Caco-2 (cell line): ENCODE data around the gene RYK. TPM values are rescaled to one million over a fixed set of nuclear protein-coding genes. Genes with fewer than 3 reads are reported as not detected.

ENCODE experiments used
- BruUV-seq: library from RNA; stranded (reverse); fragments of 400-500 nt; replicated peaks from 2 replicates; lab custom pipeline; 2021; lab: Mats Ljungman, UMichigan
- CTCF ChIA-PET: fragments of 300-600 bp; sonication (Branson Sonifier 250); formaldehyde crosslinking; loops from one replicate; lab custom pipeline; 2022; ENCODE audit warnings: antibody characterized with exemption; lab: Charles Lee
- POLR2A ChIA-PET: fragments of 300-600 bp; sonication (Branson Sonifier 250); formaldehyde crosslinking; loops from one replicate; lab custom pipeline; 2022; ENCODE audit warnings: antibody characterized with exemption; lab: Charles Lee
- DNase-seq, 2 experiments: peaks; one replicate each; pipeline versions ENCODE4 v3.0.0 to v3.0.0-alpha.2; 2020 to 2022
- H3K27me3 ChIP-seq: replicated peaks from 2 replicates; pipeline ENCODE4 v1.6.0; 2011; ENCODE audit warnings: low read length; ENCODE audit not compliant: control insufficient read depth, insufficient read depth
- H3K36me3 ChIP-seq: 2 replicates; pipeline ENCODE4 v1.5.1; 2011; ENCODE audit warnings: low read length; ENCODE audit not compliant: control insufficient read depth, insufficient read depth
- H3K4me1 ChIP-seq: fragments of 250-450 bp; sonication (Bioruptor Pico); 2 replicates; pipeline ENCODE4 v1.5.1; 2020; ENCODE audit warnings: mild to moderate bottlenecking
- H3K4me3 ChIP-seq: 2 replicates; pipeline ENCODE4 v1.5.1; 2011; ENCODE audit warnings: low read depth, mild to moderate bottlenecking, control low read depth, low read length
- H3K9me3 ChIP-seq: fragments of 250-450 bp; sonication (Bioruptor Pico); 2 replicates; pipeline ENCODE4 v1.5.1; 2020; ENCODE audit warnings: mild to moderate bottlenecking, moderate library complexity
- H3K27ac Mint-ChIP-seq: one replicate; pipeline ENCODE4 v1.8.0; 2022; ENCODE audit warnings: mixed read lengths; ENCODE audit not compliant: unreplicated experiment
- H3K27me3 Mint-ChIP-seq: one replicate; pipeline ENCODE4 v1.8.0; 2022; ENCODE audit warnings: mixed read lengths; ENCODE audit not compliant: insufficient read depth, unreplicated experiment
- H3K36me3 Mint-ChIP-seq: one replicate; pipeline ENCODE4 v1.8.0; 2022; ENCODE audit warnings: mild to moderate bottlenecking, mixed read lengths; ENCODE audit not compliant: insufficient read depth, unreplicated experiment
- H3K4me1 Mint-ChIP-seq: one replicate; pipeline ENCODE4 v1.8.0; 2022; ENCODE audit warnings: low read depth, mixed read lengths; ENCODE audit not compliant: unreplicated experiment
- H3K4me3 Mint-ChIP-seq: one replicate; pipeline ENCODE4 v1.8.0; 2022; ENCODE audit warnings: mild to moderate bottlenecking, moderate library complexity, mixed read lengths; ENCODE audit not compliant: unreplicated experiment
- H3K9me3 Mint-ChIP-seq: one replicate; pipeline ENCODE4 v1.8.0; 2022; ENCODE audit warnings: mixed read lengths; ENCODE audit not compliant: unreplicated experiment
- CTCF ChIP-seq, 2 experiments: fragments of 200-600 bp in 1 of 2; IDR thresholded peaks; 1 replicate in 1 of 2; 2 replicates in 1 of 2; pipeline versions ENCODE4 v1.5.1 to v1.8.0; 2011 to 2022; ENCODE audit warnings: antibody characterized with exemption in 1 of 2, control low read depth in 1 of 2, inconsistent platforms in 1 of 2, low read depth in 1 of 2, low read length in 1 of 2, mild to moderate bottlenecking in 1 of 2, moderate library complexity in 1 of 2; ENCODE audit not compliant: insufficient read depth in 1 of 2, severe bottlenecking in 1 of 2, unreplicated experiment in 1 of 2
- intact Hi-C: fragments of 100-400 bp; cut with micrococcal nuclease; formaldehyde crosslinking; loops from one replicate; pipeline ENCODE4 v1.10.0; 2022; ENCODE audit not compliant: unreplicated experiment
- total RNA-seq: library from RNA; stranded (reverse); gene quantifications from 2 replicates; pipeline ENCODE4 v1.2.3, GENCODE V29; 2022

RYK gene
- total RNA-seq, 1 experiment from 2014 or later: 102 TPM

DNA sequence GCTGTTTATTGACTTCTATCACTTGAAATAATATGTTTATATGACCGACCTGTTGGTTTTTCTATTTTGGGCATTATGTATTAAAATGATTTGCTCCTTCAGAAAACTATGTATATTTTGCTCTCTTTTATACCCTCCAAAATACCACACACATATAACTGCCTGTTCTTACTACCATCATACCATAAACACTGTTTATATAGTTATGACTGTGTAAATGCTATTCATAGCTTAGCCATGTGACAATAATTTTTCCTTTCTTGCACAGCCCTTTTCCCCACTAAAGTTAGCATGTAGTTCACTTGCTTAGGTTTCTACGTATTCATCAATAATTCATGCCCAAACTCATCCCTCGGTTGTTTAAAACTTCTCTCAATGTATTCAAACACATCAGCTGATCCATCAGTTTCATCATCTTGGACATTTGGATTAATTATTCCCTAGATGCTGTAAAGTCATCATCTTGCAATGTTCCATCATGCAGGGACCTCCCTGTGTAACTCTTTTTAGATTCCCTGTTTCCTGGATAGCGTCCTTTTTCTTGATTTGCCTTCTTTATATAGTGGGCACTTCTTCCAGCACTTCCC lies 8.2 kb upstream of the RYK start:
- no peaks in the 10 kb centered on the region for H3K9me3 ChIP-seq
- no peaks in the 10 kb centered on the region for H3K27me3 ChIP-seq
- Mint-ChIP-seq H3K4me1 (peaks cover 26% of the 10 kb centered on the region), H3K9me3 (no peaks in the 10 kb centered on the region), H3K27ac (no peak overlapping the region), H3K4me3 (no peak overlapping the region), H3K27me3 (no peaks in the 10 kb centered on the region), H3K36me3 (no peaks in the 10 kb centered on the region)
- no peak for DNase-seq
- POLR2A ChIA-PET: no interaction called here
- intact Hi-C loops: no loop called here
- no peaks in the 10 kb centered on the region; the same call in 1 of the 2 replicates for H3K4me1 ChIP-seq
- no peak overlapping the region for H3K4me3 ChIP-seq
- H3K36me3 ChIP-seq: no peaks in the 10 kb centered on the region
- TF ChIP-seq CTCF (IDR thresholded peaks at IDR 0.05; ENCODE audit: insufficient read depth in 1 of 2, low read depth in 1 of 2, low read length in 1 of 2, severe bottlenecking in 1 of 2, unreplicated experiment in 1 of 2): no peak
- BruUV-seq: no TSS peak
- CTCF ChIA-PET: interaction anchor here (0.7 kb wide), 1 partner anchor 248 kb away, joined by 3 read pairs; no protein-coding TSS in a partner anchor

GRCh38 chr3:134255404-134255803 lies 4.7 kb upstream of the RYK start:
- no peaks in the 10 kb centered on the region for H3K9me3 Mint-ChIP-seq
- ChIA-PET CTCF (no interaction called here), POLR2A (no interaction called here)
- H3K27ac Mint-ChIP-seq: no peak overlapping the region
- DNase-seq: no peak
- no peak overlapping the region for H3K4me3 Mint-ChIP-seq
- H3K4me3 ChIP-seq: no peak overlapping the region
- H3K36me3 ChIP-seq: no peaks in the 10 kb centered on the region
- H3K4me1 Mint-ChIP-seq: peaks cover 17% of the 10 kb centered on the region
- BruUV-seq: no TSS peak
- H3K27me3 ChIP-seq: no peaks in the 10 kb centered on the region
- intact Hi-C loops: no loop called here
- peaks cover 14% of the 10 kb centered on the region for H3K4me1 ChIP-seq
- H3K27me3 Mint-ChIP-seq: no peaks in the 10 kb centered on the region
- H3K9me3 ChIP-seq: no peaks in the 10 kb centered on the region
- TF ChIP-seq CTCF (IDR thresholded peaks at IDR 0.05; ENCODE audit: insufficient read depth in 1 of 2, low read depth in 1 of 2, low read length in 1 of 2, severe bottlenecking in 1 of 2, unreplicated experiment in 1 of 2): no peak
- H3K36me3 Mint-ChIP-seq: peaks cover 7% of the 10 kb centered on the region

- Histone ChIP-seq H3K9me3 (no peaks in the 10 kb centered on the region), H3K4me3 (no peak overlapping the region), H3K4me1 (peaks cover 20% of the 10 kb centered on the region), H3K36me3 (no peaks in the 10 kb centered on the region), H3K27me3 (no peaks in the 10 kb centered on the region)
- intact Hi-C loops: no loop called here
- no peak for DNase-seq
- H3K27ac Mint-ChIP-seq: no peak overlapping the region
- peaks cover 17% of the 10 kb centered on the region for H3K36me3 Mint-ChIP-seq
- no peaks in the 10 kb centered on the region for H3K9me3 Mint-ChIP-seq
- H3K4me1 Mint-ChIP-seq: peaks cover 20% of the 10 kb centered on the region
- ChIA-PET POLR2A (no interaction called here), CTCF (no interaction called here)
- H3K4me3 Mint-ChIP-seq: no peak overlapping the region
- BruUV-seq: no TSS peak
- TF ChIP-seq CTCF (IDR thresholded peaks at IDR 0.05; ENCODE audit: insufficient read depth in 1 of 2, low read depth in 1 of 2, low read length in 1 of 2, severe bottlenecking in 1 of 2, unreplicated experiment in 1 of 2): no peak
- no peaks in the 10 kb centered on the region for H3K27me3 Mint-ChIP-seq
These were observed 3.0 kb upstream of the RYK start for GRCh38 chr3:134253475-134254226.
